Measurements from ENCODE around the gene MMP3.

GRCh38 chr11:102882389-102883024, 39.1 kb upstream of the MMP3 start:
- TF ChIP-seq CTCF (IDR thresholded peaks at IDR 0.05 in 8 of 11, conservative IDR thresholded peaks at IDR 0.05 in 3 of 11) = no peak
- no peak for TF ChIP-seq POLR2A (IDR thresholded peaks at IDR 0.05)

Measured in spleen (tissue), 7 donors.